Activated CD4-positive, alpha-beta T cell treated with anti-CD3 and anti-CD28 coated beads, Interleukin-2, amount 10 ng/mL, durations not matched to agents 7 days and 5 days (primary cell): Measurements from ENCODE around the gene RAB31. TPM values are rescaled to one million over a fixed set of nuclear protein-coding genes. Genes with fewer than 3 reads are reported as not detected.

Source experiments
- CTCF ChIA-PET: fragments of 350-600 bp; sonication (Branson Sonifier 250); formaldehyde crosslinking; loops from one replicate; lab custom pipeline; 2021; ENCODE audit warnings: antibody characterized with exemption; lab: Charles Lee
- POLR2A ChIA-PET: fragments of 350-600 bp; sonication (Branson Sonifier 250); formaldehyde crosslinking; loops from one replicate; lab custom pipeline; 2021; ENCODE audit warnings: antibody characterized with exemption; lab: Charles Lee
- DNase-seq: peaks from one replicate; pipeline ENCODE4 v3.0.0-alpha.2; 2020
- H3K27ac Mint-ChIP-seq: one replicate; pipeline ENCODE4 v1.8.0; 2021; ENCODE audit warnings: mild to moderate bottlenecking, moderate library complexity, mixed read lengths
- H3K27me3 Mint-ChIP-seq: one replicate; pipeline ENCODE4 v1.8.0; 2021; ENCODE audit warnings: mixed read lengths
- H3K36me3 Mint-ChIP-seq: one replicate; pipeline ENCODE4 v1.8.0; 2021; ENCODE audit warnings: low read depth, mixed read lengths
- H3K4me1 Mint-ChIP-seq: one replicate; pipeline ENCODE4 v1.8.0; 2021; ENCODE audit warnings: mixed read lengths
- H3K4me3 Mint-ChIP-seq: one replicate; pipeline ENCODE4 v1.8.0; 2021; ENCODE audit warnings: mild to moderate bottlenecking, moderate library complexity, mixed read lengths
- H3K9me3 Mint-ChIP-seq: one replicate; pipeline ENCODE4 v1.8.0; 2021; ENCODE audit warnings: mixed read lengths
- total RNA-seq, 2 experiments: library from RNA; stranded (reverse); gene quantifications; one replicate each; pipeline ENCODE4 v1.2.3, GENCODE V29; 2021

Gene RAB31
- total RNA-seq, 2 experiments from 2014 or later, result 0.92 to 1.3 TPM

GRCh38 chr18:9696701-9697100, 11.4 kb upstream of the RAB31 start:
- H3K36me3 Mint-ChIP-seq, result no peaks in the 10 kb centered on the region
- H3K4me1 Mint-ChIP-seq, result peaks cover 11% of the 10 kb centered on the region
- ChIA-PET POLR2A (no interaction called here), CTCF (interaction anchor here (0.7 kb wide), 2 partner anchors 80 to 259 kb away, joined by 3 to 6 read pairs; no protein-coding TSS in a partner anchor)
- H3K4me3 Mint-ChIP-seq, result no peak overlapping the region
- peaks cover 5% of the 10 kb centered on the region for H3K27me3 Mint-ChIP-seq
- H3K9me3 Mint-ChIP-seq, result no peaks in the 10 kb centered on the region
- H3K27ac Mint-ChIP-seq, result no peak overlapping the region
- DNase-seq, result no peak

- no peaks in the 10 kb centered on the region for H3K9me3 Mint-ChIP-seq
- no peak overlapping the region for H3K27ac Mint-ChIP-seq
- H3K27me3 Mint-ChIP-seq, result peaks cover 6% of the 10 kb centered on the region
- no peak overlapping the region for H3K4me3 Mint-ChIP-seq
- DNase-seq, result no peak
- CTCF ChIA-PET, result interaction anchor here (0.7 kb wide), 2 partner anchors 81 to 259 kb away, joined by 3 to 6 read pairs; no protein-coding TSS in a partner anchor
- no peaks in the 10 kb centered on the region for H3K36me3 Mint-ChIP-seq
- POLR2A ChIA-PET, result no interaction called here
- H3K4me1 Mint-ChIP-seq, result peaks cover 11% of the 10 kb centered on the region
Observed at GRCh38 chr18:9697121-9697520, 11.0 kb upstream of the RAB31 start.

GRCh38 chr18:9698497-9698896, 9.6 kb upstream of the RAB31 start:
- Mint-ChIP-seq H3K36me3 (no peaks in the 10 kb centered on the region), H3K27ac (peak overlapping the region; percentile 28), H3K9me3 (no peaks in the 10 kb centered on the region), H3K4me3 (no peak overlapping the region), H3K27me3 (peaks cover 3% of the 10 kb centered on the region), H3K4me1 (peaks cover 11% of the 10 kb centered on the region)
- DNase-seq, result no peak
- ChIA-PET CTCF (no interaction called here), POLR2A (no interaction called here)

- Mint-ChIP-seq H3K27ac (no peak overlapping the region), H3K4me3 (no peak overlapping the region), H3K4me1 (peaks cover 16% of the 10 kb centered on the region), H3K9me3 (no peaks in the 10 kb centered on the region), H3K27me3 (peaks cover 20% of the 10 kb centered on the region), H3K36me3 (no peaks in the 10 kb centered on the region)
- DNase-seq, result no peak
- CTCF ChIA-PET, result interaction anchor here (0.5 kb wide), 1 partner anchor 1580 kb away, joined by 3 read pairs; no protein-coding TSS in a partner anchor
- POLR2A ChIA-PET, result no interaction called here
Observed at GRCh38 chr18:9700261-9700796, 7.8 kb upstream of the RAB31 start.

- ChIA-PET CTCF (no interaction called here), POLR2A (no interaction called here)
- Mint-ChIP-seq H3K9me3 (no peaks in the 10 kb centered on the region), H3K4me1 (peaks cover 5% of the 10 kb centered on the region), H3K36me3 (no peaks in the 10 kb centered on the region), H3K27me3 (peaks cover 35% of the 10 kb centered on the region), H3K4me3 (no peak overlapping the region), H3K27ac (no peak overlapping the region)
- no peak for DNase-seq
Observed at GRCh38 chr18:9701609-9702349, 6.3 kb upstream of the RAB31 start.

- Mint-ChIP-seq H3K36me3 (no peaks in the 10 kb centered on the region), H3K9me3 (no peaks in the 10 kb centered on the region), H3K27me3 (peaks cover 56% of the 10 kb centered on the region), H3K4me3 (no peak overlapping the region), H3K27ac (no peak overlapping the region), H3K4me1 (peaks cover 20% of the 10 kb centered on the region)
- DNase-seq, result no peak
- POLR2A ChIA-PET, result no interaction called here
- CTCF ChIA-PET, result no interaction called here
Observed at GRCh38 chr18:9704233-9705118, 3.6 kb upstream of the RAB31 start.

- ChIA-PET CTCF (interaction anchor here (0.6 kb wide), 1 partner anchor 100 kb away, joined by 3 read pairs; no protein-coding TSS in a partner anchor), POLR2A (no interaction called here)
- Mint-ChIP-seq H3K4me3 (no peak overlapping the region), H3K4me1 (peaks cover 29% of the 10 kb centered on the region), H3K36me3 (no peaks in the 10 kb centered on the region), H3K27ac (peak overlapping the region; percentile 42), H3K9me3 (no peaks in the 10 kb centered on the region), H3K27me3 (peaks cover 65% of the 10 kb centered on the region)
- no peak for DNase-seq
Observed at GRCh38 chr18:9705183-9705829, 2.8 kb upstream of the RAB31 start.

- Mint-ChIP-seq H3K27me3 (peaks cover 70% of the 10 kb centered on the region), H3K4me3 (no peak overlapping the region), H3K27ac (no peak overlapping the region), H3K9me3 (no peaks in the 10 kb centered on the region), H3K4me1 (peaks cover 37% of the 10 kb centered on the region), H3K36me3 (no peaks in the 10 kb centered on the region)
- ChIA-PET CTCF (interaction anchor here (0.6 to 1.1 kb wide), 2 partner anchors 27 to 101 kb away, joined by 3 read pairs; no protein-coding TSS in a partner anchor), POLR2A (no interaction called here)
- DNase-seq, result no peak
Observed at GRCh38 chr18:9706081-9706935, 1.8 kb upstream of the RAB31 start.

- DNase-seq, result no peak
- ChIA-PET POLR2A (no interaction called here), CTCF (no interaction called here)
- Mint-ChIP-seq H3K36me3 (no peaks in the 10 kb centered on the region), H3K4me1 (peaks cover 48% of the 10 kb centered on the region), H3K9me3 (no peaks in the 10 kb centered on the region), H3K4me3 (peak overlapping the region; percentile 56), H3K27me3 (peaks cover 77% of the 10 kb centered on the region), H3K27ac (no peak overlapping the region)
Observed at GRCh38 chr18:9707381-9708056, 582 bp upstream of the RAB31 start.

- H3K9me3 Mint-ChIP-seq, result no peaks in the 10 kb centered on the region
- peaks cover 48% of the 10 kb centered on the region for H3K4me1 Mint-ChIP-seq
- H3K36me3 Mint-ChIP-seq, result no peaks in the 10 kb centered on the region
- peak; percentile 19 for DNase-seq
- H3K27ac Mint-ChIP-seq, result peak overlapping the region; percentile 28
- H3K27me3 Mint-ChIP-seq, result peaks cover 84% of the 10 kb centered on the region
- POLR2A ChIA-PET, result no interaction called here
- peak overlapping the region; percentile 75 for H3K4me3 Mint-ChIP-seq
- CTCF ChIA-PET, result no interaction called here
Observed at GRCh38 chr18:9708434-9709303, 568 bp downstream of the RAB31 start.
